Thoracic aorta (tissue), 2 donors: ENCODE data around the gene HCN2. TPM values are rescaled to one million over a fixed set of nuclear protein-coding genes. Genes with fewer than 3 reads are reported as not detected.

Experiments
- ATAC-seq: fragments of 150-250 bp; one replicate; pipeline ENCODE4 v1.8.0; 2017; ENCODE audit warnings: low read depth; ENCODE audit not compliant: insufficient number of reproducible peaks, low FRiP score
- DNase-seq: peaks from one replicate; pipeline ENCODE4 v3.0.0-alpha.2; 2020; ENCODE audit warnings: low spot score
- H3K27ac ChIP-seq, 2 donors: fragments of 200-600 bp; sonication (generic); 1 replicate in 1 of 2; 2 replicates in 1 of 2; pipeline ENCODE4 v1.5.1; 2016; ENCODE audit warnings: mild to moderate bottlenecking in 2 of 2, moderate library complexity in 2 of 2
- H3K27me3 ChIP-seq: fragments of 200-600 bp; sonication (generic); replicated peaks from 2 replicates; pipeline ENCODE4 v1.6.0; 2016; ENCODE audit warnings: mild to moderate bottlenecking; ENCODE audit not compliant: insufficient read depth
- H3K36me3 ChIP-seq: fragments of 200-600 bp; sonication (generic); one replicate; pipeline ENCODE4 v1.5.1; 2016
- H3K4me1 ChIP-seq, 2 donors: fragments of 200-600 bp; sonication (generic); 1 replicate in 1 of 2; 2 replicates in 1 of 2; pipeline versions ENCODE4 v1.5.1 to v1.6.0; 2016; ENCODE audit warnings: low read depth in 2 of 2, mild to moderate bottlenecking in 1 of 2; ENCODE audit not compliant: control insufficient read depth in 1 of 2
- H3K4me3 ChIP-seq: fragments of 200-600 bp; sonication (generic); 2 replicates; pipeline ENCODE4 v1.5.1; 2016; ENCODE audit warnings: mild to moderate bottlenecking
- H3K9me3 ChIP-seq: fragments of 200-600 bp; sonication (generic); 2 replicates; pipeline ENCODE4 v1.5.1; 2016
- CTCF ChIP-seq: fragments of 200-600 bp; sonication (generic); IDR thresholded peaks from one replicate; pipeline ENCODE4 v1.5.1; 2019; ENCODE audit warnings: antibody characterized with exemption
- total RNA-seq, 2 donors: library from RNA; depleted of rRNA; stranded (reverse); fragments of >200 nt; gene quantifications; one replicate each; pipeline versions ENCODE4 v1.1.0 to v1.2.3, GENCODE V29; 2016

The HCN2 gene
- total RNA-seq, 2 donors from 2014 or later = not detected

- peaks cover 26 to 43% of the 10 kb centered on the region in 2 donors for H3K4me1 ChIP-seq
- no peaks in the 10 kb centered on the region for H3K36me3 ChIP-seq
- peak overlapping the region in 1 of 2 donors; percentile 38 for H3K27ac ChIP-seq
- no peak for TF ChIP-seq CTCF
- ATAC-seq (no peak), DNase-seq (no peak)
- H3K4me3 ChIP-seq = peak overlapping the region; percentile 96
- no peaks in the 10 kb centered on the region for H3K9me3 ChIP-seq
- H3K27me3 ChIP-seq = no peaks in the 10 kb centered on the region
Measured at GRCh38 chr19:571566-571974, 18.1 kb upstream of the HCN2 start.

GRCh38 chr19:572140-572742, 17.4 kb upstream of the HCN2 start, which contains the start of gene BSG:
TSS of gene BSG (plus strand) at chr19:572596. CDS start at chr19:572635, 39 bp downstream.
- Histone ChIP-seq H3K4me1 (peaks cover 26 to 49% of the 10 kb centered on the region in 2 donors), H3K36me3 (no peaks in the 10 kb centered on the region), H3K27ac (peak within 1 kb of the TSS; percentile 67 to 71), H3K9me3 (no peaks in the 10 kb centered on the region), H3K27me3 (no peaks in the 10 kb centered on the region), H3K4me3 (peak within 1 kb of the TSS; percentile 96)
- peak; percentile 90 for DNase-seq
- TF ChIP-seq CTCF = no peak
- peak; percentile 86 for ATAC-seq

- ATAC-seq (no peak), DNase-seq (no peak)
- no peaks in the 10 kb centered on the region for H3K27me3 ChIP-seq
- H3K27ac ChIP-seq = peak overlapping the region; percentile 67 to 71
- no peaks in the 10 kb centered on the region for H3K9me3 ChIP-seq
- peak overlapping the region; percentile 96 for H3K4me3 ChIP-seq
- no peaks in the 10 kb centered on the region for H3K36me3 ChIP-seq
- TF ChIP-seq CTCF = no peak
- H3K4me1 ChIP-seq = peaks cover 26 to 49% of the 10 kb centered on the region in 2 donors
Measured at GRCh38 chr19:572743-573518, 16.8 kb upstream of the HCN2 start.

- H3K4me1 ChIP-seq = peaks cover 26 to 49% of the 10 kb centered on the region in 2 donors
- ATAC-seq = no peak
- no peak overlapping the region for H3K27ac ChIP-seq
Measured at GRCh38 chr19:573519-573825, 16.2 kb upstream of the HCN2 start.

More at GRCh38 chr19:573519-573825, 16.2 kb upstream of the HCN2 start:
- no peak for DNase-seq
- H3K27me3 ChIP-seq = no peaks in the 10 kb centered on the region
- H3K4me3 ChIP-seq = peak overlapping the region; percentile 96
- peaks cover 4% of the 10 kb centered on the region for H3K36me3 ChIP-seq
- TF ChIP-seq CTCF = no peak
- H3K9me3 ChIP-seq = no peaks in the 10 kb centered on the region
